VCaP (cell line): Measurements from ENCODE around the gene CASD1.
A peak's percentile ranks its signal among the peaks of the same experiment; 100 is the strongest.

Experiments used
- H3K27ac ChIP-seq: fragments of 450-650 bp; 2 replicates; pipeline ENCODE4 v1.5.1; 2017
- TF ChIP-seq, protein P1 (sequence below): fragments of 450-650 bp; conservative IDR thresholded peaks from 2 replicates; pipeline ENCODE4 v1.5.1; 2017; ENCODE audit warnings: mild to moderate bottlenecking, moderate library complexity

Gene CASD1

DNA sequence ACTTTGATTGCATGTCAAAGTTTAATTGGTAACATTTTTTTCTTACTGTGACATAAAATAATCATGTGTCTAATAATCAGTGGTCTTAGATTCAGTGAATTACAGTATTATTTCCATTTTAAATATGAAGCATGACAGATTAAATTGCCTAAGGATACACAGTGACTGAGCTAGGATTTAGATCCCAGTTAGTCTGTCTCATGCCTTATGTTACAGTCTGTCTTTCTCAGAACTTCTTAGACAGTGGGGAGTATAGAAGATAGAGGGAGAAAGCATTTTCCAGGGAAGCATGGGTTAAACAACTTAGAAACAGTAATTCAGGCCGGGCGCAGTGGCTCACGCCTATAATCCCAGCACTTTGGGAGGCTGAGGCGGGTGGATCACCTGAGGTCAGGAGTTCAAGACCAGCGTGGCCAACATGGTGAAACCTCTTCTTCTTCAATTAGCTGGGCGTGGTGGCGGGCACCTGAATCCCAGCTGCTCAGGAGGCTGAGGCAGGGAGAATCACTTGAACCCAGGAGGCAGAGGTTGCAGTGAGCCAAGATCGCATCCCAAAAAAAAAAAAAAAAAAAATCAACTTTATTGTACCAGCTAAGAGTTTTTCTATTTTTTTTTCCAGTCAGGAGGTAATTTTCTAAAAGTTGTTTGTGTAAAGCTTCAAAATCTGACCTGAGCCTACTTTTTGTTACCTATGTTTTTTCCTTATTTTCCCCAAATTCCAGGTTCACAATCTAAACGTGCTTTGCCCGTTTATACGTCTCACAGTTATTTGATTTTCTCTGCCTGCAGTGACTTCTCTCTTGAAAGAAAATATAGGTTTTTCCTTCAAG is 3.3 kb downstream of the CASD1 start:
- TF ChIP-seq, protein P1, sequence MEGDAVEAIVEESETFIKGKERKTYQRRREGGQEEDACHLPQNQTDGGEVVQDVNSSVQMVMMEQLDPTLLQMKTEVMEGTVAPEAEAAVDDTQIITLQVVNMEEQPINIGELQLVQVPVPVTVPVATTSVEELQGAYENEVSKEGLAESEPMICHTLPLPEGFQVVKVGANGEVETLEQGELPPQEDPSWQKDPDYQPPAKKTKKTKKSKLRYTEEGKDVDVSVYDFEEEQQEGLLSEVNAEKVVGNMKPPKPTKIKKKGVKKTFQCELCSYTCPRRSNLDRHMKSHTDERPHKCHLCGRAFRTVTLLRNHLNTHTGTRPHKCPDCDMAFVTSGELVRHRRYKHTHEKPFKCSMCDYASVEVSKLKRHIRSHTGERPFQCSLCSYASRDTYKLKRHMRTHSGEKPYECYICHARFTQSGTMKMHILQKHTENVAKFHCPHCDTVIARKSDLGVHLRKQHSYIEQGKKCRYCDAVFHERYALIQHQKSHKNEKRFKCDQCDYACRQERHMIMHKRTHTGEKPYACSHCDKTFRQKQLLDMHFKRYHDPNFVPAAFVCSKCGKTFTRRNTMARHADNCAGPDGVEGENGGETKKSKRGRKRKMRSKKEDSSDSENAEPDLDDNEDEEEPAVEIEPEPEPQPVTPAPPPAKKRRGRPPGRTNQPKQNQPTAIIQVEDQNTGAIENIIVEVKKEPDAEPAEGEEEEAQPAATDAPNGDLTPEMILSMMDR: no peak
- H3K27ac ChIP-seq: peak overlapping the region; percentile 100

DNA sequence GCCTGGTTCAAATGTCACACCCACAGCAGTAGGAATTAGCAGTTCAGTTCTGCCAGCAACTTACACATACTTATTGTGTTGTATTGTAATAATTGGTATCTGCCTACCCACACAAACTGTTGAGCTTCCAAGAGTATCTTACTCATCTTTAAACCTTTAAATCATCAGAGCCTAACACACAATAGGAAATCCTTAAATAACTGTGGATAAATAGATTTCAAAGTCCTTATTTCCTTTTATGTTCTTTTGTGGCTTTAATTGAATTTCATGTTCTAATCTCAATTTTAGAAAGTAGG is 3.9 kb downstream of the CASD1 start:
- peak overlapping the region; percentile 100; the same call in 1 of the 2 replicates for H3K27ac ChIP-seq
- TF ChIP-seq, protein P1: no peak

DNA sequence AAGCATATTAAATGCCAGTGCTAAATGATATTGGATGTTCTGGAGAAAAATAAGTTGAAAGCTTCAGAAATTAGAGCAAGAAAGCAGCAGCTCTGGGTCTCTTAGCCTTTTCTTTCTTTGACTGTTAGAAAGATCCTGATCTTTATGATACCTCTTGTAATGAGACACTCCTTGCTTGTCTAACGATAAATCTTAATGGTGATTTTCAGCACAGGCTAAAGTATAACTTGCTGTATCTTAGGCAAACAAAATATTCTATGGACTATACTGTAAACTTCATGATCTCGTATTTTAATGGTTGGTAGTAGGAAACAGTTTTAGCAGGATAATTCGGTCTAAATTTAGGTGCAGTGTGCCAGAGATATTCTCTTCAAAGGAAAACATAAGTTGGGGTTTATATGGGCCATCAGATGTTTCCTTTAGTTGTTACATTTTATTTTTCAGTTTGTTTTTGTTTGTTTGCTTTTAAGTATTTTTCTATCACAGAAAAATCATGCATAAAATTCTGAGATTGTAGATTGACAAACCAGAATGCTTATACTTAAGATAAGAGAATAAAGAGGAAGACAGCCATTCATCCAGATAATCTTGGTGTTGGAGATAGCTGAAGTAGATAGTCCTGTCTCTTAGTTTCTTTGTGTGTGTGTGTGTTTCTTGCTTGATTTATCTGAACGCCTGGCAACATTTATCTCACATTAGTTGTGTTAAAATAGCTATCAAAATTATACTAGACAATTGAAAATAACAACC is 4.7 kb downstream of the CASD1 start:
- H3K27ac ChIP-seq: peak overlapping the region; percentile 100; the same call in 1 of the 2 replicates
- TF ChIP-seq, protein P1: no peak

DNA sequence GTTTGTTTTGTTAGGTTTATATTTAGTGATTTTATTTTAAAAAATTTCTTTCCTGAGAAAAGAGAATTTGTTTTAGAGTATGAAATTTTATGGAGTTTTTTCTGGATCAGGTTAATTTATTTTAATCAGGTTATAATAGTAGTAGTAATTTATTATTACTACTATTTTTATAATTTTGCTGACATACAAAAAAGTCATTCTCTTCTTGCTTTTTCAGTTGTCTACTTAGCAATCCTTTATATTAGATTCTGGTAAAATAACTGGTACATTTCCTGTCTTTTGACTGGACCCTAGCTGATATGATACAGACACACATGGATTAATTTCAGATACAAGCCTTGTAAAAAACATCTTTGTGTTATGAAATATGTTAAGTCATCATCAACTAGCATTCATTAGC is 5.3 kb downstream of the CASD1 start:
- H3K27ac ChIP-seq: peak overlapping the region; percentile 100; the same call in 1 of the 2 replicates
- TF ChIP-seq, protein P1: no peak

DNA sequence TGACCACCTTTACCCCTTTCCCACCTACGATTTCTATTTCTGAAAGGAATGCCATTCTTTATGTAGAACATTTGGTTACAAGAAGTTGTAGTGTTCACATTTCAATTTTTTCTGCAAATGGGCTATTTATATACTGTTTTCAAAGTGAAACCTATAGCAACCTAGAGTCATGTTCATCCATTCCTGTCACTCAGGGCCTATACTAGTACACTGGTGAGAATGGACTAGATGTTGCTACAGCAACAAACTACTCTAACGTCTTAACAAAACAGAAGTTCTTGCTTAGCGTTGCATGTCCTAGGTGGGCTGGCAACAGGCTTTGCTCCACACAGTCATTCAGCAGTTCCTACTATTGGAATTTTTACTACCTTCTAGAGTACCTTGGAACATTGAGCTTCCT is 16.3 kb downstream of the CASD1 start:
- no peak overlapping the region for H3K27ac ChIP-seq
- TF ChIP-seq, protein P1: no peak

DNA sequence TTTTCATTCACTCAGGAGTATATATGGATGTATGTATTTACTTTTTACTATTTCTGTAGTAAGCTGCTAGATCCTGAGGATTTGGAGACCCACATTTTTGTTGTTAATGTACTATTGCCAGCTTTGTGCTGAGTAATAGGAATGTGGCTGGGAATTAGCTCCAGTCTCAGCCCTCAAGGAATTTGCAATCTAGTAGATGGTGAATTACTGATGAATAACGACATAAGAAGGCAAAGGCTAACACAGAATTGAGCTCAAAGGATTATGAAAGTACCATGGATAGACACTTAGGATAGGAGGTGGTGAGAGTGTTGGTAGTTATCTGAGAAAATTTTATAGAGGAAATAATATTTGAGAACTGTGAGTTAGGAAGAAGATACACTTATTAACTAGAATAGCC is 19.9 kb downstream of the CASD1 start:
- TF ChIP-seq, protein P1: no peak
- no peak overlapping the region for H3K27ac ChIP-seq

DNA sequence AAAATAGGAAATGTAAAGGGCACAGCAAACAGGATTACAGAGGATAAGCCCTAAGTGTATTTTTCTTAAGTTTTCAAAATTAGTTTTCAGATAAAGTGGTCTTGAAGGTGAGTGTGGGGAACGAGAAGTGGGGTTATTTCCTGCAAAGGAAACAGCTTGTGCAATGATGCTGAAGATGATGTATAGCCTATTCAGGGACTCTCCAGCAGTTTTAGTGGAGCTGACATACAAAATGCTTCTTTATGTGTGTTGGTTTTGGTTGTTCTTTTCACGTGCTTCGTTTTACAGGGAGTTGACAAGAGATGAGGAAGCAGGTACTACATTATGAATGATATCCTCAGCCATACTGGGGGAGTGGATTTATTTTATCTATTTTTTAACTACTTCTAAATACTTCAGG is 20.5 kb downstream of the CASD1 start:
- TF ChIP-seq, protein P1: no peak
- H3K27ac ChIP-seq: no peak overlapping the region
